ACC112 (cell line): ENCODE results near the gene ST3GAL4.

ENCODE experiments used
- H2AFZ ChIP-seq: fragments of 200-600 bp; sonication (generic); one replicate; pipeline ENCODE4 v1.6.0; 2017; ENCODE audit warnings: antibody characterized with exemption, low read length; ENCODE audit not compliant: unreplicated experiment
- H3K27ac ChIP-seq: fragments of 200-600 bp; sonication (generic); 2 replicates; pipeline ENCODE4 v1.5.1; 2014; ENCODE audit warnings: low read depth, mild to moderate bottlenecking, antibody characterized with exemption, low read length, moderate library complexity
- H3K27me3 ChIP-seq: fragments of 200-600 bp; sonication (generic); 2 replicates; pipeline ENCODE4 v1.6.1; 2014; ENCODE audit warnings: mild to moderate bottlenecking, antibody characterized with exemption, low read length, moderate library complexity, mixed read lengths; ENCODE audit not compliant: insufficient read depth
- H3K36me3 ChIP-seq: fragments of 200-600 bp; sonication (generic); 2 replicates; pipeline ENCODE4 v1.6.1; 2016; ENCODE audit warnings: mild to moderate bottlenecking, antibody characterized with exemption, low read length, moderate library complexity, mixed read lengths; ENCODE audit not compliant: insufficient read depth
- H3K4me1 ChIP-seq: fragments of 200-600 bp; sonication (generic); one replicate; pipeline ENCODE4 v1.6.1; 2016; ENCODE audit warnings: low read length, mixed read lengths; ENCODE audit not compliant: insufficient read depth, unreplicated experiment, control insufficient read depth
- H3K4me3 ChIP-seq: fragments of 200-600 bp; sonication (generic); 2 replicates; pipeline ENCODE4 v1.5.1; 2014; ENCODE audit warnings: mild to moderate bottlenecking, low read depth, low read length
- H3K79me2 ChIP-seq: fragments of 200-600 bp; sonication (generic); one replicate; pipeline ENCODE4 v1.6.0; 2016; ENCODE audit warnings: low read length; ENCODE audit not compliant: control insufficient read depth, unreplicated experiment, insufficient read depth

Gene ST3GAL4

GRCh38 chr11:126452241-126453101 lies 97.0 kb downstream of the ST3GAL4 start:
- H3K27ac ChIP-seq = no peak overlapping the region
- peaks cover 21% of the 10 kb centered on the region for H3K27me3 ChIP-seq
- H2AFZ ChIP-seq = no peak overlapping the region
- H3K4me3 ChIP-seq = no peak overlapping the region
- H3K79me2 ChIP-seq = no peaks in the 10 kb centered on the region
- no peaks in the 10 kb centered on the region for H3K36me3 ChIP-seq
- no peaks in the 10 kb centered on the region for H3K4me1 ChIP-seq

DNA sequence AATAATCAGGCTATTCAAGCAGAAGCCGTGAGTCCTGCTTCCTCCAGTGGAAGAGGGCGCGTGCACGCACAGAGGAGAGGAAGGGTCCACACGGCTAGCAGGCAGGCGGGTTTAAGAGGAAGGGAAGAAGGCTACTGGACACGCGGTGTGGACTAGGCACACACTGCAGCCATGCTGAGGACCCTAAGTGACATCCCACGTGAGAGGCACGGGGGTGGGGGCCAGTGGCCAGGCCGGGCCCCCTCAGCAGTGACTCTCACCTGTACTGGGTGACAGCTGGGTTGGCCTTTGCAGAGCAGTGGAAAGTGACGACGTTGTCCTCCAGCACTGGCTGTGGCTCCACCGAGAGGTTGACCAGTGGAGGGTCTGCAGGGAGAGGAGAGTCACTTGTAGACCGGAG lies 100.6 kb downstream of the ST3GAL4 start:
- no peaks in the 10 kb centered on the region for H3K4me1 ChIP-seq
- H3K36me3 ChIP-seq = no peaks in the 10 kb centered on the region
- no peaks in the 10 kb centered on the region for H3K79me2 ChIP-seq
- H3K27ac ChIP-seq = no peak overlapping the region
- no peak overlapping the region for H3K4me3 ChIP-seq
- H3K27me3 ChIP-seq = peaks cover 35% of the 10 kb centered on the region
- no peak overlapping the region for H2AFZ ChIP-seq

DNA sequence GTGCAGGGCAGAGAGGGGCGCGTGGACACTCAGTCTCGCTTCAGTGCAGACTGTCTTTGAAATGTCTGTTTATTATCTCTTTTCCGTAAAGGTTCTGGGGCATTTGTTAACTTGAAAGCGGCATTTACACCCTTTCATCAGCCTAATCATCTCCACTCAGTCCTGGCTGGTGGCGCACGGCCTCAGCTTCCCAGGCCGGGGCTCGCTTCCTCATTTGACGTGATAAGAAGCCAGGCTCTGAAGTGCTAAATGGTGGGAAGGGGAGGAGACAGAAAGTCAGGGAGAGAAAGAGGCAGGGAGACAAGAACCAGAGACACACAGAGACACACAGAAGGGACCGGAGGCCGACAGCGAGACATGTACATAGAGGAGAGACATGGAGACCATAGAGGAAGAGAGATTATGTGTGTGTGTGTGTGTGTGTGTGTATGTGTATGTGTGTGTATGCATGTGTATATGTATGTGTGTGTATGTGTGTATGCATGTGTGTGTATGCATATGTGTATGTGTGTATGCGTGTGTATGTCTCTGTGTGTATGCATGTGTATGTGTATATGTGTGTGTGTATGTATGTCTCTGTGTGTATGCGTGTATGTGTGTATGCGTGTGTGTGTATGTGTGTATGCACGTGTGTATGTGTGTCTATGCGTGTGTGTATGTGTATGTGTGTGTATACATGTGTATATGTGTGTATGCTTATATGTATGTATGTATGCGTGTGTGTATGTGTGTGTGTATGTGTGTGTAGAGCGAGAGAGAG lies 101.5 kb downstream of the ST3GAL4 start:
- H3K36me3 ChIP-seq = no peaks in the 10 kb centered on the region
- H3K27me3 ChIP-seq = peaks cover 35% of the 10 kb centered on the region
- H3K4me3 ChIP-seq = no peak overlapping the region
- no peaks in the 10 kb centered on the region for H3K79me2 ChIP-seq
- no peaks in the 10 kb centered on the region for H3K4me1 ChIP-seq
- H2AFZ ChIP-seq = no peak overlapping the region
- no peak overlapping the region for H3K27ac ChIP-seq

GRCh38 chr11:126457817-126458216 lies 102.3 kb downstream of the ST3GAL4 start:
- Histone ChIP-seq H2AFZ (no peak overlapping the region), H3K79me2 (no peaks in the 10 kb centered on the region), H3K4me1 (no peaks in the 10 kb centered on the region), H3K27me3 (peaks cover 27% of the 10 kb centered on the region), H3K27ac (no peak overlapping the region), H3K4me3 (no peak overlapping the region), H3K36me3 (no peaks in the 10 kb centered on the region)

GRCh38 chr11:126459691-126460281 lies 104.3 kb downstream of the ST3GAL4 start:
- H3K27me3 ChIP-seq = peaks cover 20% of the 10 kb centered on the region
- no peak overlapping the region for H3K4me3 ChIP-seq
- no peak overlapping the region for H2AFZ ChIP-seq
- H3K27ac ChIP-seq = no peak overlapping the region
- H3K79me2 ChIP-seq = no peaks in the 10 kb centered on the region
- H3K36me3 ChIP-seq = no peaks in the 10 kb centered on the region
- no peaks in the 10 kb centered on the region for H3K4me1 ChIP-seq

DNA sequence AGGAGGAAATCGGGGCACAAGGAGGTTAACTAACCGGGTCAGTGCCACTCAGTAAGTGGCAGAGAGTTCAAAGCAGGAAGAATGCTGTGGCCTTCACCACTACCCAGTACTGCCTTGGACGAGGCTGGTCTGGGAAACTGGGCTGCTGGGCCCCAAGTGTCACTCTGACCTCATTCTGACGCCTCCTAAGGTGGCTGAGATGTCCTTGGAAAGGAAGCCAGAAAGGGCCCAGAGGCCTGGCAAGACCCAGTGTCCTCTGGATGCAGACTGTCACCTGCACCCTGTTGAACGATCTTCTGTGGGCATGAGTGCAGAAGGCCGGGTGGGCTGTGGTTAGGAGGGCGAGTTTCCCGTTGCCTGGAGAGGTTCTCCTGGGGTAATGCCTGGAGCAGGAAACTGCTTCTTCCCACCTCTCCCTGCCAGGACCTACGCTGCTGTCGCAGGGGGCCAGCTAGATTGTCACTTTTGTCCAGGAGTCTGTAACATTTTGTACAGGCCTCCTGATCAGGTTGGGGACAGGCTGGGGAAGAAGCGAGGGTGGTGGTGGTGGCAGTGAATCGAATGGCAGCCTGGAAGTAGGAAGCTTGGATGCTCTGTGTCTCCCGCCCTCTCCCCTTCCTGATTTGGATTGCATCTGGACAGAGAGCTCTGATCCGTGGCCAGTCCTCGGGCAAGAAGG lies 105.1 kb downstream of the ST3GAL4 start:
- Histone ChIP-seq H3K4me3 (no peak overlapping the region), H3K36me3 (no peaks in the 10 kb centered on the region), H2AFZ (no peak overlapping the region), H3K79me2 (no peaks in the 10 kb centered on the region), H3K27ac (no peak overlapping the region), H3K27me3 (peaks cover 25% of the 10 kb centered on the region), H3K4me1 (no peaks in the 10 kb centered on the region)

DNA sequence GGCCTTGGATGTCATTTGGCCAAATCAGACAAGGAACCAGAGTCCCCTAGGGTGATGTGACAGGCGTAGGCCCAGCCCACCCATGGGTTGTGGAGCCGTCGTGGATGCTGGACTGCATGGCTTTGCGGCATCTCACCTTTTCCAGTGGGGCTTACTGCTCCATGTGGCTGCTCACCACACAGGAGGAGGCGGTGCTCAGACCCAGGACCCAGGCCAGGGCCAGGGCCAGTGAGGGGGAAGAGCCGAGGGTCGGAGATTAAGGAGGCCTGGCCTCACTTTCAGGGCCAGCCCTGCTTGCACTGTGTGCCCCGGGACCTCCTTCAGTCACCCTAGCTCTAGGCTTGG lies 105.6 kb downstream of the ST3GAL4 start:
- H2AFZ ChIP-seq = no peak overlapping the region
- H3K79me2 ChIP-seq = no peaks in the 10 kb centered on the region
- no peak overlapping the region for H3K4me3 ChIP-seq
- no peaks in the 10 kb centered on the region for H3K4me1 ChIP-seq
- H3K27ac ChIP-seq = no peak overlapping the region
- peaks cover 25% of the 10 kb centered on the region for H3K27me3 ChIP-seq
- no peaks in the 10 kb centered on the region for H3K36me3 ChIP-seq

GRCh38 chr11:126461996-126462395 lies 106.5 kb downstream of the ST3GAL4 start:
- Histone ChIP-seq H3K4me3 (no peak overlapping the region), H3K36me3 (no peaks in the 10 kb centered on the region), H3K79me2 (no peaks in the 10 kb centered on the region), H3K27me3 (peaks cover 25% of the 10 kb centered on the region), H3K4me1 (no peaks in the 10 kb centered on the region), H3K27ac (no peak overlapping the region), H2AFZ (no peak overlapping the region)

DNA sequence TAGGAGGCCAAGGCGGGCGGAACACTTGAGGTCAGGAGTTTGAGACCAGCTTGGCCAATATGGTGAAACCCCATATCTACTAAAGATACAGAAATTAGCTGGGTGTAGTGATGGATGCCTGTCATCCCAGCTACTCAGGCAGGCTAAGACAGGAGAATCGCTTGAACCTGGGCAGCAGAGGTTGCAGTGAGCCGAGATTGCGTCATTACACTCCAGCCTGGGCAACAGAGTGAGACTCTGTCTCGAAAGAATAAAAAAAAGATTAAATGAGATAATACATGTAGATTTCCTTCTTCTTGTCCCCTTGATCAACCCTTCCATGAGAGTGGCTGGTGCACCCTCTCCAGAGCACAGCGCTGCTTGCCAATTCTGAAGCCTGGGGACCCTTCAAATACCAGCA lies 106.9 kb downstream of the ST3GAL4 start:
- H3K79me2 ChIP-seq = no peaks in the 10 kb centered on the region
- H3K36me3 ChIP-seq = no peaks in the 10 kb centered on the region
- no peak overlapping the region for H2AFZ ChIP-seq
- no peak overlapping the region for H3K4me3 ChIP-seq
- peaks cover 25% of the 10 kb centered on the region for H3K27me3 ChIP-seq
- H3K4me1 ChIP-seq = no peaks in the 10 kb centered on the region
- no peak overlapping the region for H3K27ac ChIP-seq
